Uterus (tissue), 4 donors: Measurements from ENCODE around the gene IL26. TPM values are rescaled to one million over a fixed set of nuclear protein-coding genes. Genes with fewer than 3 reads are reported as not detected.
"Not testable (repeated sequence)": the region's sequence is repeated elsewhere in the genome, so short reads cannot be mapped to it uniquely, and the experiment has no call there.

Source experiments
- DNase-seq, 2 donors: peaks; one replicate each; pipeline ENCODE4 v3.0.0-alpha.2; 2019 to 2020
- H3K27ac ChIP-seq, 2 donors: fragments of 200-600 bp; sonication (generic); 1 replicate in 1 of 2; 2 replicates in 1 of 2; pipeline ENCODE4 v1.5.1; 2016 to 2018
- H3K27me3 ChIP-seq, 2 donors: fragments of 200-600 bp; sonication (generic); one replicate each; pipeline ENCODE4 v1.5.1; 2018 to 2019; ENCODE audit warnings: control low read depth in 1 of 2
- H3K36me3 ChIP-seq, 2 donors: fragments of 200-600 bp; sonication (generic); one replicate each; pipeline ENCODE4 v1.5.1; 2019; ENCODE audit warnings: control low read depth in 1 of 2
- H3K4me1 ChIP-seq, 2 donors: fragments of 200-600 bp; sonication (generic); one replicate each; pipeline ENCODE4 v1.5.1; 2018 to 2019; ENCODE audit warnings: control low read depth in 1 of 2
- H3K4me3 ChIP-seq, 2 donors: fragments of 200-600 bp; sonication (generic); 1 replicate in 1 of 2; 2 replicates in 1 of 2; pipeline ENCODE4 v1.5.1; 2018 to 2019; ENCODE audit warnings: mild to moderate bottlenecking in 1 of 2
- H3K9me3 ChIP-seq, 2 donors: fragments of 200-600 bp; sonication (generic); one replicate each; pipeline ENCODE4 v1.5.1; 2019; ENCODE audit warnings: control low read depth in 1 of 2
- CTCF ChIP-seq, 4 experiments: fragments of 200-600 bp in 2 of 4; fragments of 450-650 bp in 2 of 4; sonication (generic) in 2 of 4; IDR thresholded peaks; one replicate each; pipeline ENCODE4 v1.5.1; 2016 to 2019; ENCODE audit warnings: antibody characterized with exemption in 4 of 4, mild to moderate bottlenecking in 2 of 4, moderate library complexity in 1 of 4
- POLR2A ChIP-seq, 2 donors: fragments of 450-650 bp; IDR thresholded peaks; one replicate each; pipeline ENCODE4 v1.6.1; 2016; ENCODE audit warnings: antibody characterized with exemption in 2 of 2, mild to moderate bottlenecking in 1 of 2, moderate library complexity in 1 of 2
- intact Hi-C: fragments of 100-400 bp; cut with DNase I; formaldehyde crosslinking; loops from one replicate; pipeline ENCODE4 v1.15.1; 2023; ENCODE audit warnings: low total_unique reads
- total RNA-seq, 4 donors: library from RNA; depleted of rRNA in 3 of 4; stranded (reverse); fragments of >200 nt in 3 of 4; gene quantifications; one replicate each; pipeline versions ENCODE4 v1.1.0 to v1.2.4, GENCODE V29; 2014 to 2023
- donor health status: DM: yes; HTN: yes; CAD: no.

The IL26 gene
- total RNA-seq, 4 donors from 2014 or later, result not detected

- Histone ChIP-seq H3K4me1 (no peaks in the 10 kb centered on the region), H3K36me3 (no peaks in the 10 kb centered on the region), H3K27ac (no peak overlapping the region), H3K27me3 (peaks cover 0 to 17% of the 10 kb centered on the region in 2 donors), H3K4me3 (no peak overlapping the region), H3K9me3 (no peaks in the 10 kb centered on the region)
- DNase-seq, result no peak
- intact Hi-C loops, result loop anchor here (10.0 kb wide), 1 partner anchor 93 kb away; no protein-coding TSS in a partner anchor
- TF ChIP-seq POLR2A (IDR thresholded peaks at IDR 0.05) (no peak), CTCF (IDR thresholded peaks at IDR 0.05) (no peak)
These were observed 4.1 kb downstream of the IL26 start for GRCh38 chr12:68221497-68221896.

DNA sequence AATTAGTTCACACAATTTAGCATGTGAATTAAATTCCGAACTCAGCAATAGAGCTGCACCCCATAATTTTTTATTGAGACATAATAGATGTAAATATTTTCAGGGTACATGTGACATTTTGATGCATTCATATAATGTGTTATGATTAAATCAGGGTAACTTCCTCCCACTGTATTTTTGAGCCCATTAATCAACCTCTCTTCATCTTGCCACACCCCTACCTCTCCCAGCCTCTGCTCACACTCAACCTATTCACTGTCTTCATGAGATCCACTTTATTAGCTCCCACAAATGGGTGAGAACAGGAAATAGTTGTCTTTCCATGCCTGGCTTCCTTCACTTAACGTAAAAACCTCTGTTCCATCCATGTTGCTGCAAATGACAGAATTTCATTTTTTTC, 14.7 kb downstream of the IL26 start:
- Histone ChIP-seq H3K9me3 (no peaks in the 10 kb centered on the region), H3K4me1 (no peaks in the 10 kb centered on the region), H3K4me3 (no peak overlapping the region), H3K36me3 (no peaks in the 10 kb centered on the region), H3K27ac (no peak overlapping the region), H3K27me3 (peaks cover 0 to 8% of the 10 kb centered on the region in 2 donors)
- no peak for DNase-seq
- intact Hi-C loops, result no loop called here
- TF ChIP-seq CTCF (IDR thresholded peaks at IDR 0.05) (no peak), POLR2A (IDR thresholded peaks at IDR 0.05) (no peak)

- DNase-seq, H3K4me1 ChIP-seq, H3K9me3 ChIP-seq, H3K4me3 ChIP-seq, H3K27ac ChIP-seq, H3K36me3 ChIP-seq, H3K27me3 ChIP-seq, intact Hi-C loops: not testable (repeated sequence)
These were observed 16.4 kb downstream of the IL26 start for GRCh38 chr12:68209048-68209728.

DNA sequence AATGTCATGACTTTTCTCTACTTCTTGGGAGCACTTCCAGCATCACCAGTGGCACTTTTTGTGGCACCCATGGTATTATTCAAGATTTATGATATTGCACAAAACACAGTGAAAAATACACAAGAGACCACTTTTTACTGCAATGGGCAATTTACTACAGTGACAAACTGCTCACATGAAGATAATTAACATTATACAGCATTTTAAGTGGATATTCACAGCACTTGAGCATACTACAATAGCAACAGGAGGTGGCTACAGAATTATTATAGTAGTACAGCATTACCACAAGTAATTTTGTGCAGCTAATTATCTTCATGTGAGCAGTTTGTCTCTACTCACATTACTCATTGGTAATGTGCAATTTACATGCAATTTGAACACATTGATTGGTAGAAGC, 18.3 kb downstream of the IL26 start:
- intact Hi-C loops, result no loop called here

GRCh38 chr12:68206446-68206845, 19.2 kb downstream of the IL26 start:
- Histone ChIP-seq H3K27ac (no peak overlapping the region), H3K4me3 (no peak overlapping the region), H3K9me3 (no peaks in the 10 kb centered on the region), H3K4me1 (no peaks in the 10 kb centered on the region), H3K27me3 (peaks cover 0 to 3% of the 10 kb centered on the region in 2 donors), H3K36me3 (no peaks in the 10 kb centered on the region)
- DNase-seq, result no peak
- TF ChIP-seq POLR2A (IDR thresholded peaks at IDR 0.05) (no peak), CTCF (IDR thresholded peaks at IDR 0.05) (no peak)
- intact Hi-C loops, result no loop called here

More for the DNA sequence above, 18.3 kb downstream of the IL26 start:
- TF ChIP-seq CTCF (IDR thresholded peaks at IDR 0.05) (no peak), POLR2A (IDR thresholded peaks at IDR 0.05) (no peak)
- Histone ChIP-seq H3K4me1 (no peaks in the 10 kb centered on the region), H3K4me3 (no peak overlapping the region), H3K27ac (no peak overlapping the region), H3K9me3 (no peaks in the 10 kb centered on the region), H3K36me3 (no peaks in the 10 kb centered on the region), H3K27me3 (peaks cover 0 to 3% of the 10 kb centered on the region in 2 donors)
- no peak for DNase-seq
